22Rv1 (cell line): ENCODE results near the gene PMP22.

Source experiments
- ZFX ChIP-seq: fragments of 450-650 bp; IDR thresholded peaks from 2 replicates; pipeline ENCODE4 v1.6.1; 2017; ENCODE audit warnings: antibody characterized with exemption, borderline replicate concordance
- TF ChIP-seq, protein P1 (sequence below): fragments of 450-650 bp; IDR thresholded peaks from 2 replicates; pipeline ENCODE4 v1.5.1; 2017; ENCODE audit warnings: mild to moderate bottlenecking

DNA sequence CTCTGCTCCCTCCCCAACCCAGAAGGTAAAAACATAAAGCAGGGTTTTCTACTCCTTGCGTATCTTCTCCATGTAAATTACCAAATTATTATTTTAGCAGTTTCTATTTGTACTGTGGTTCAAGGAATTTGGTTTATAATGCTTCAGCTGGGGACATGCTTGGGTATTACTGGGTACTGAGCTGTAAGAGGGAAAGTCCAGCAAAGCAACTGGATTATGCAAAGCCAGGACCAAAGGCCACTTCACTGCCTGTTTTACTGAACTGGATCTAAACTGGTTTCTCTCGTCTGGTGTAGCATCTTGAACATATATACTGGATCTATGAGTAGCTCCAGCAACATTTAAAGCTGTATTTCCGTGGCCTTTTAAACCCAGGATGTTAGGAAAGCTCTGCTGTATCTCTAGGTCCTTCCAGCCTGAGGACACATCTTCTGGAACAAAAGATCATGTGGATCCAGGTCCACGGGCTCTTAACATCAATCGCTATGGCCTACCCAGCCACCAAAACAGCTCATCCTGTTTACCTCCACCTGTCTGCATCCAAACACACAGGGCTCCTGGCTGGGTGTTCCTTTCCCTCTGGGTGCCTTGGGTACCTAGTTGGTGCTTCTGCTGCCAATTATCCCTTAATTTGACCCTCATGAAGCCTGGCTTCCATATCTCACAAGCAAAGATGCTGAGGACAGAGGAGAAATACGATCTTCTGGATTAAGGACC is 7.2 kb downstream of the PMP22 start:
- TF ChIP-seq, protein P1, sequence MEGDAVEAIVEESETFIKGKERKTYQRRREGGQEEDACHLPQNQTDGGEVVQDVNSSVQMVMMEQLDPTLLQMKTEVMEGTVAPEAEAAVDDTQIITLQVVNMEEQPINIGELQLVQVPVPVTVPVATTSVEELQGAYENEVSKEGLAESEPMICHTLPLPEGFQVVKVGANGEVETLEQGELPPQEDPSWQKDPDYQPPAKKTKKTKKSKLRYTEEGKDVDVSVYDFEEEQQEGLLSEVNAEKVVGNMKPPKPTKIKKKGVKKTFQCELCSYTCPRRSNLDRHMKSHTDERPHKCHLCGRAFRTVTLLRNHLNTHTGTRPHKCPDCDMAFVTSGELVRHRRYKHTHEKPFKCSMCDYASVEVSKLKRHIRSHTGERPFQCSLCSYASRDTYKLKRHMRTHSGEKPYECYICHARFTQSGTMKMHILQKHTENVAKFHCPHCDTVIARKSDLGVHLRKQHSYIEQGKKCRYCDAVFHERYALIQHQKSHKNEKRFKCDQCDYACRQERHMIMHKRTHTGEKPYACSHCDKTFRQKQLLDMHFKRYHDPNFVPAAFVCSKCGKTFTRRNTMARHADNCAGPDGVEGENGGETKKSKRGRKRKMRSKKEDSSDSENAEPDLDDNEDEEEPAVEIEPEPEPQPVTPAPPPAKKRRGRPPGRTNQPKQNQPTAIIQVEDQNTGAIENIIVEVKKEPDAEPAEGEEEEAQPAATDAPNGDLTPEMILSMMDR = no peak
- no peak for TF ChIP-seq ZFX
